Activated CD4-positive, alpha-beta T cell treated with anti-CD3 and anti-CD28 coated beads, Interleukin-2, Interleukin-6, amounts not matched to agents 100 ng/mL and 50 ng/mL, durations not matched to agents 16 hours and 8 hours (primary cell): ENCODE data around the gene F2.
"Not testable (repeated sequence)": the region's sequence is repeated elsewhere in the genome, so short reads cannot be mapped to it uniquely, and the experiment has no call there.

Experiments
- DNase-seq: peaks from one replicate; pipeline ENCODE4 v3.0.0-alpha.2; 2020

The F2 gene

DNA sequence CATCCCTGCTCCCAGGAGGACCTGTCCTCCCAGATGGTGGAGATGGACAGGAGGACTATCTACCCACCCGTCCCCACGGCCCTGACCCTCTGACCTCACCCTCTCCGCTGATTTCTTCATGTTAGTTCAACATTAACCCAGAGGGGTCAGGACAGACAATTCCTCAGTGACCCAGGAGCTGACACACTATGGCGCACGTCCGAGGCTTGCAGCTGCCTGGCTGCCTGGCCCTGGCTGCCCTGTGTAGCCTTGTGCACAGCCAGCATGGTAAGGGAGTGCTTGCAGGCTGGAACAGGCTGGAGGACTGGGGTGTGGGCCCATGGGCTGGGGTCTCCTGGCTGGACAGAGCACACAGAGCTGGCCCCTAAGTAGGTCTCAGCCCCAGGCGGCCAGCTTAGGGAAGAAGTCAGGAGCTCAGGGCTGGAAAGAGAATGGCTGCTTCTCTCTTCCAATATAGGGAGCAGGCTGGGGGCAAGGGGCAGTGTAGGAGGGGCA lies at the start of gene F2:
F2 (plus strand) TSS at position 166 of the 495 bp plus-strand sequence; CDS start at position 189, 23 bp downstream.
- no peak for DNase-seq

DNA sequence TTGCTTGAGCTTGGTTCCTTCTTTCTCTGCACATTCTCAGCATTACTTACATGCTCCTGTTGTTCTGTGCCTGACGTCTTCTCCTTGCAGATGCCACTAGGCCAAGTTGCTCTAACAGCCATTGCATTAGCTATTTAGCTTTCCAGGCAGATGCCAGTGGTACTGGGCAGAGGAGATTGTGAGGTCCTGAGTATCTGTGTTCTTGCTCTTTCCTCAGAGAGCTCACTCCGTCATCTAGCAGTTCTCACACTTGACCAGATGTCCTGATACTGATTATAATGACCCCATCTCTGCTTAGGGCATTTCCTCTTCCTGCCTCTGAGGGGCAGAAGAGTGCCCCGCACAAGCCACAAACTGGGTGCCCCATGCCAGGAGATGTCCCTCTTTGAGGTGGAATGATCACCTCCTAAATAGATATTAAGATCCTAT lies 49.3 kb upstream of the F2 start:
- peak; percentile 23 for DNase-seq

GRCh38 chr11:46670521-46670920 lies 48.5 kb upstream of the F2 start:
- DNase-seq, result not testable (repeated sequence)

- DNase-seq, result no peak
Measured at GRCh38 chr11:46671958-46672315, 47.1 kb upstream of the F2 start.

GRCh38 chr11:46672381-46672839 lies 46.6 kb upstream of the F2 start:
- DNase-seq, result no peak

DNA sequence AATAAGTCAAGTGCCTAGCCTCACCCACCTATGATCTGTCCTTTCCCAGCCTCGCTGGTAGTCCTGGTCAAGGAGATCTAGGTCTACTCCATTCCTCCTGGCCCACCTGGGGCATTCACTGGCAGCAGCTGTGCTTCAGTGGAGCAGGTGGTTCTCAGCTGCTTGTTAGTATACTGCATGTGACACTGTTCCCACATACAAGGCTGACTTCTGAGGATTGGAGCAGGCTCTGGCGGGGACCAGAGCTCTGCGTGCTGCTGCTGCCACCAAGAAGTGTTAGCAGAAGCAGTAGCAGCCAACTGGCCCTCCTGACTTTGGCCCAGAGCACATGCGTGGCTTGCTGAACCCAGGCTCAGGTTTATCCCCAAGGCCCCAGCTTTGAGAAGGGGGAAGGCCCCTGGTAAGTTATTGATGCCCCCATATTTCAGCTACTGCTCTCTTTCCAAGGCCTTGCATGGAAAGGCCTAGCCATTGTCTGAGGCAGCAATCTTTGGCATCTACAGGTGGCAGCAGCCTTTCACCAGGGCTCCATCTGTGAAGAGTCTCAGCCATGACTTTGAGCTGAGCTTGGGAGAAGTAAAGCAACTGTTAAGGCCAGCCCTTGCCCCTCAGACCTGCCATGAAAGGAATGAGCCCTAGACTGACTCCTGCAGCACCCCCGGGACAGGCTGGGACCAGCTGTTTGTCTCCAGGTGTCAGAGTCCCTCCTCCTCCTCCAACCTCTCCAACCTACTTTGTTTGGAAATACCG lies 45.1 kb upstream of the F2 start:
- DNase-seq, result no peak

DNA sequence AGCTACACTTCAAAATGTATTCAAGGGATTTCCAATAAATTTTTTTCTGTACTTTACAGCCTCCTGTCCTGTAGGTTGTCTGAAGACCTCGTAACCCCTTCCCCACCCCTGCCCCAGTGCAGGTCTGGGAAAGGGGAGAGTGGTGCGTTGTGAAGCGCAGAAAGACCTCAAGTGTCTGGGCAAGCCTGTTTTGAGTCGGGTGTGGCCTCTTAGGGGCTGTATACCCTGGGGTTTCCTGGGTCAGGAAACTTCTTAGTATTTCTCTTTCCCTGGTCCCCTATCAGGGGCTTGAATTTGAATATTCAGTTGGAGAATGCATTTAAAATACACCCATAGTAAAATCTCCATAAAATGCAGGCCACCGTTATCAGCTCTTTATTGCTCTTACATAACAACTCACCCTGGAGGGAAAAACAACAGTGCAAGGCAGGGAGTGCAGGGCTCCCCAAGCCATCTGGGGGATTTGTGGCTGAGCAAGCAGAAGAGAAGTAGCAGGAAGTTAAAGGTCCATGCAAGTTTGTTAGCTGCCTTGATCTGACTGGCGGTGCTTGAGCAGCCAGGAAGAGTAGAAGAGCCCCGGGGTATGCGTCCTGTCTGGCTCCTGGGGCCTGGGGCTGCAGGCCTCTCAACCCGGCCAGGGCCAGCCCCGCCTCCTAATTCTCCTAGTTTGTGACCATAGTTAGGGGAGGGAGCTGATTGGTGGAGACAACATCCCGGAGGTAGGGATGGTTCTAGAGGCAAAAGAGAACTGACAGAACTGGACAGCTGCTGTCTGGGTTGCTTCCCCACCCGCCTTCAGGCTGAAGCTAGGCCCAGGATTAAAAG lies 44.3 kb upstream of the F2 start:
- DNase-seq, result no peak

- DNase-seq, result no peak
Measured at GRCh38 chr11:46675288-46675851, 43.6 kb upstream of the F2 start.

- no peak for DNase-seq
Measured at GRCh38 chr11:46675949-46676348, 43.1 kb upstream of the F2 start.

DNA sequence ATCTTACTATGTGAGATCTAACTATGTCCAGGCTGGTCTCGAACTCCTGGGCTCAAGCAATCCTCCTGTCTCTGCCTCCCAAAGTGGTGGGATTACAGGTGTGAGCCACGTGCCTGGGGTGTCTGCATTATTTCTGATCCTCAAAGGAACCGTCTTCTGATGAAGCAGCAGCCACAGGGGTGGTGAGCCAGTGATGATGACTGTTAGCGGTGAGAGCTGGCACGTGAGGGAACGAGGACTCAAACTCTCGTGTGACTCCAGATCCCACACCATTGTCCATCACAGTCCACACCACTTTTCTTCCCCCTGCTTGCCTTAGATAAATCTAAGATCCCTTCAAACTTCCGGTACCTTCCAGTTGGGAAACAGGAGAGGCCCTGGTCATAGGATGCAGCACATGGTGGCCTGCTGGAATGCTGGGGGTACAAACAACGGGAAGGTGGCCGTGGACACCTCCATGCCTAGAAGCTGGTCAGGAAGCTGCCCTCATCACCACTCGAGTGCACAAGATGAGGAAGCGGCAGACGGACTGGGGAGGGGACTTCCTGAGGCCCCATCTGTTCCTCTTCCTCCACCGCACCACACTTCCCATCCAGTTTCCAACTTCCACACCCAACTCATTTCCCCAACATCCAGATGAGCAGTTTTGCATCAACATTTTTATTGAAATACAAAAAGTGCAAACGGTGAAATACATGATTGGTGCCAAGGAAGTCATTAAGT lies 42.4 kb upstream of the F2 start:
- no peak for DNase-seq

DNA sequence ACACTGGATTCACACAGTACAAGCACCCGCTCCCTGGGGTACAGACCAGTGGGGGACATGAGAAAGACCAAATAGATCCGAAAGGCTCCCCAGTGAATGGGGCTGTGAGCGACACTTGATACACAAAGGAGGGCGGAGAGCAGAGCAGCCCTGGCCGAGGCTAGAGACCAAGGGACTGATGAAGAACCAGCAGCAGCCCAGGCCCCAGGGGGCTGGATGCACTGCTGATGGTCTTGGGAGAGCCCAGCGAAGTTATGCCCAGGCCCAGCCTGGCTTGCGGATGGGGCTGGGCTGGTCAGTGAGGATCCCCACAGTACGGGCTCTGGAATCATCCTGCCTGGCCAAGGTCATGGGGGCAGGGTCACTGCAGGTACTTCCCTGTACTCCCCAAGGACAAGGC lies 41.8 kb upstream of the F2 start:
- DNase-seq, result no peak

GRCh38 chr11:46677991-46678740 lies 40.8 kb upstream of the F2 start:
- no peak for DNase-seq

DNA sequence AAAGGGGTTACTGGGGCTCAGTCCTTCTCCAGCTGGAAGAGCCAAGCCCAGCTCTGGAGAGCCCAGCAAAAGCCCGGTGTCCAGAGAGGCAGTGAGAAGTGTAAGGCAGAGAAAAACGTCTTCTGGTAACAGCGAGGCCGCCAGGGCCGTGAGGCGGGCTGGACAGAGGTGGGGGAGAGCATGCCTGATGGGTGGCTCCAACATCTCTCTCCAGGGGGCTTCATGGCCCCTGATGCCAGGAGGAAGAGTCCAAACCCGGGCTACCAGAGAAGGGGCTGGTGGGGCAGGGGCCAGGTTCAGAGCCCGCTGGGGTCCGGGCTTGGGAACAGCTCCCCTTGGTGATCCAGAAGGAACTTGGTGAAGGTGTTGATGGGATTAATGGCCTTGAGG lies 40.3 kb upstream of the F2 start:
- DNase-seq, result no peak

DNA sequence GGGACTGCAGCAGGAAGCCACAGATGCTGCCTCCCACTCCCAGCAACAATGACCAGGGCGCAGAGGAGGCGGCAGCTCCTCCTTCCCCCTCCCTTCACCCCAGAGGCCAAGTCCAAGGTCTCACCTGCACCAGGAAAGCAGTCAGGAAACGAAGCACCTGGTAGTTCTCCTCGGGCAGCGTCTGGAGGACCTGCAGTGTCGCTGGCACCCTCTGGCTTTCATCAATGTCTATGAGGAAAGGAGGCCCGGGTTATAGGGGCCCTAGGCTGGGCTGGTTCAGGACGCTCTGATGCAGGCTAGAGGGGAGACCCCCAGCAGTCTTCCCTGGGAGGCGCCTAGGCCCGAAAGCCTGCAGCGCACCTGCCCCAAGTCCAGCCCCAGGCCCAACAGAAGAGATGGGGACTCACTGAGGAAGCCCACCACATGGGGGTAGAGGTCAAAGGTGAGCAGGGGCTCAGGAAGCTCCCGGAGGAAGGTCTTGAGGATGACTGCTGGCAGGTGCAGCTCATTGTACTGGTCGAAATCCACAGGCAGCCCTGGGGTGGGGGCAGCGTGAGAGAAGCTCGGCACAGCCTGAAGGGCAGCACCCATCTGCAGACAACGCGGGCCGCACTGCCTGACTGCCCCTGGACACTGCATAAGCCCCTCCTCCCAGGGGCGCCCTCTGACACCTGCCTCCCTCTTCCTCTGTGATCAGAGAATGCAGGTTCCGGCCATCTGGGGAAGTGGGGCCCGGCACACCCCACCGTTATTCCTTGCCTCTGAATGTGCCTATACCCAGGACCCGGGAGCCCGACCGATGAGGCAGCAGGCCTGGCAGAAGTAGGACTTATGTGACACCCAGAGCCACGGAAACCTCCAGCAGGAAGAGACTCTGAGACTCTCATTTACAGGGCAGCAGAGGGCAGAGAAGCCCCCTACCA lies 39.5 kb upstream of the F2 start:
- DNase-seq, result no peak

GRCh38 chr11:46680164-46680760 lies 38.8 kb upstream of the F2 start:
- DNase-seq, result no peak

GRCh38 chr11:46680815-46681214 lies 38.2 kb upstream of the F2 start:
- DNase-seq, result no peak

DNA sequence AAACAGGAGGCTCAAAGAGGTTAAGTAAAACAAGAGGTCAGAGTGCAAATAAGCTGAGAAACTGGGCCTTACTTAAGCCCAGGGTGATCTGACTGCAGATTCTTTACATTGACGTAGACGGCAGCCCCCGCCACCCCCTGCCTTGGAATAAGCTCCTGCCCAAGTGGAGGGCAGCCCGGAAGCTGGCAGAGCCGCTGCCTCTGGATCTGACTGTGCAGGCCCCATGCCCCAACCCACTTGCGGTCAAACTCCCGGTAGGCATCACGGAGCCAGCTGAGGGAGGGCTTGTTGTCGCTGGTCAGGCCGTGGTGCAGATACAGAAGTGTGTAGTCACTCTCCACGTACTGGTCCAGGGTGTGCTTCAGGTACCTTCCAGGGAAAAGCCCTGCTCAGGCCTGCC lies 37.2 kb upstream of the F2 start:
- DNase-seq, result no peak

DNA sequence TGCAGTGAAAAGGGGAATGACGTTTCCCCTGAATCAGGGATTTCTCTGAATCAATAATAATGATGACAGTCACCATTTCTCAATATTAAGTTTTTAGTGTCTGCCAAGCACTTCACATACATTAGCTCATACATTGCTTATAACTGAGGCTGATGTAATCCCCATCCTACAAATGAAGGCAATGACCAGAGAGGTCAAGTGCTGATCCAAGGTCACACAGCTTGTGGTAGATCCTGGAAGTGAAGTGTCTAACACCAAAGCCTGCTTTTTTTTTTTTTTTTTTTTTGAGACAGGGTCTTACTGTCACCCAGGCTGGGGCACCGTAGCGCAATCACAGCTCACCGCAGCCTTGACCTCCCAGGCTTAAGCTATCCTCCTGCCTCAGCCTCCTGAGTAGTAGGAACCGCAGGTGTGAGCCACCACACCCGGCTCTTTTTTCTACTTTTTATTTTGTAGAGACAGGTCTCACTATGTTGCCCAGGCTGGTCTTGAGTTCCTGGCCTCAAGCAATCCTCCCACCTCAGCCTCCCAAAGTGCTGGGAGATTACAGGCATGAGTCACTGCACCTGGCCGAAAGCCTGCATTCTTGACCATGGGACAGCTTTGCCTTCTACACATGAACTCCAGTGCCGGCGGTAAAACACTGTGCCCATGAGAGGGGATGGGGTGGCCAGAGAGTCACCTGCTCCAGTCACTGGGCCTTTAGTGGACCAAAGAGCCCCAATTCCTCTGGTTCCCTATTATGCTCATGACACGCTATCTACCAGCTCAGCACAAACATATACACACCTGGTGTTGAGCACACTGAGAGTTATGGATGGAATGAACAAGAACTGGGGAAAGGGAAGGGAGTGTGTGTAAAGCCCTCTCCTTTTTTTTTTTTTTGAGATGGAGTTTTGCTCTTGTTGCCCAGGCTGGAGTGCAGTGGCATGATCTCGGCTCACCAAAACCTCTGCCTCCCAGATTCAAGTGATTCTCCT lies 36.0 kb upstream of the F2 start:
- no peak for DNase-seq

DNA sequence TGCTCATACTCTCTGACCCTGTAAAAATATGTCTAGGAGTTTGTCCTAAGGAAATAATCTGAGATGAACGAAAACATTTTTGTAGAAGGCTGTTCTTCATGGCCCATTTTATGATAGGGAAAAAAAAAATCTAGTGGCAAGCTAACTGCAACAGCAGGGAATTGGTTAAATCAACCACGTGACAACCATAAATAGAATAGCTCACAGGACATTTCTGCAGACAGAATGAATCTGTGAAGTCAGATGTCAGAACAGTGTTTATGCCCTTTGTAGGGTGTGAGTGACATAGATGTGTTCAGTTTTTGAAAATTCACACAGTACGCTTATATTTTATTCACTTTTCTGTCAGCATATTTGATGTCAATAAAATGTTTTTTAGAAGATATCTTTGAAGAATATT lies 34.6 kb upstream of the F2 start:
- DNase-seq, result no peak
